Esophagus squamous epithelium (tissue), 5 donors: Measurements from ENCODE around the gene DNAJA4. TPM values are rescaled to one million over a fixed set of nuclear protein-coding genes. Genes with fewer than 3 reads are reported as not detected.

Experiments used
- DNase-seq: peaks from one replicate; lab custom pipeline; 2025; lab: John Stamatoyannopoulos, UW
- H3K27ac ChIP-seq, 4 donors: fragments of 200-600 bp; sonication (generic); one replicate each; pipeline ENCODE4 v1.5.1; 2016 to 2019; ENCODE audit warnings: mild to moderate bottlenecking in 1 of 4
- H3K27me3 ChIP-seq, 4 donors: fragments of 200-600 bp; sonication (generic); 1 replicate in 3 of 4; 2 replicates in 1 of 4; pipeline versions ENCODE4 v1.5.1 to v1.6.0; 2017 to 2021; ENCODE audit warnings: antibody characterized with exemption in 1 of 4
- H3K36me3 ChIP-seq, 3 donors: fragments of 200-600 bp; sonication (generic); one replicate each; pipeline ENCODE4 v1.5.1; 2016 to 2019
- H3K4me1 ChIP-seq, 3 donors: fragments of 200-600 bp; sonication (generic); one replicate each; pipeline ENCODE4 v1.5.1; 2017 to 2019
- H3K4me3 ChIP-seq, 4 donors: fragments of 200-600 bp; sonication (generic); 1 replicate in 3 of 4; 2 replicates in 1 of 4; pipeline ENCODE4 v1.5.1; 2016 to 2019; ENCODE audit warnings: mild to moderate bottlenecking in 2 of 4, moderate library complexity in 1 of 4
- H3K9me3 ChIP-seq, 3 donors: fragments of 200-600 bp; sonication (generic); one replicate each; pipeline ENCODE4 v1.5.1; 2016 to 2019
- CTCF ChIP-seq, 6 experiments: fragments of 450-650 bp in 4 of 6; fragments of 200-600 bp in 2 of 6; sonication (generic) in 2 of 6; IDR thresholded peaks; one replicate each; pipeline ENCODE4 v1.5.1; 2016 to 2019; ENCODE audit warnings: antibody characterized with exemption in 6 of 6, mild to moderate bottlenecking in 4 of 6, moderate library complexity in 4 of 6
- POLR2A ChIP-seq, 4 donors: fragments of 450-650 bp; IDR thresholded peaks; one replicate each; pipeline ENCODE4 v1.6.1; 2017; ENCODE audit warnings: antibody characterized with exemption in 4 of 4, mild to moderate bottlenecking in 4 of 4, moderate library complexity in 3 of 4
- WGBS, 2 donors: methylation state at CpG; one replicate each; pipeline ENCODE4 v1.1.5; 2018; 5-methylcytosine and 5-hydroxymethylcytosine counted together
- intact Hi-C: fragments of 100-400 bp; cut with DNase I; formaldehyde crosslinking; loops from one replicate; pipeline ENCODE4 v1.15.0; 2022
- total RNA-seq, 4 donors: library from RNA; depleted of rRNA; stranded (reverse); fragments of >200 nt; gene quantifications; one replicate each; pipeline ENCODE4 v1.1.0, GENCODE V29; 2016
- donor health status: DM: yes; HTN: yes; CAD: no.

Gene DNAJA4
- total RNA-seq, 4 donors from 2014 or later = 7.9 to 24.0 (median 15.7) TPM

- TF ChIP-seq CTCF (IDR thresholded peaks at IDR 0.05) = no peak
- no peak for TF ChIP-seq POLR2A (IDR thresholded peaks at IDR 0.05)
- Histone ChIP-seq H3K4me3 (no peak overlapping the region), H3K4me1 (peaks cover 0 to 7% (median 0%) of the 10 kb centered on the region in 3 donors), H3K9me3 (no peaks in the 10 kb centered on the region), H3K27ac (no peak overlapping the region), H3K27me3 (peaks cover 0 to 45% (median 0%) of the 10 kb centered on the region in 4 donors), H3K36me3 (no peaks in the 10 kb centered on the region)
- no peak for DNase-seq
- WGBS, 2 donors = 48 to 55% methylated on average over 3 of the region's 3 CpGs
- intact Hi-C loops = loop anchor here (5.0 kb wide), 1 partner anchor 106 kb away; no protein-coding TSS in a partner anchor
Observed at GRCh38 chr15:78311292-78311691, 46.9 kb downstream of the DNAJA4 start.

GRCh38 chr15:78312536-78312935 is 48.2 kb downstream of the DNAJA4 start:
- H3K27me3 ChIP-seq = peaks cover 0 to 34% (median 0%) of the 10 kb centered on the region in 4 donors
- TF ChIP-seq POLR2A (IDR thresholded peaks at IDR 0.05) = no peak
- no peak for TF ChIP-seq CTCF (IDR thresholded peaks at IDR 0.05)
- no peak overlapping the region for H3K27ac ChIP-seq
- H3K4me1 ChIP-seq = peaks cover 0 to 7% (median 0%) of the 10 kb centered on the region in 3 donors
- H3K36me3 ChIP-seq = no peaks in the 10 kb centered on the region
- intact Hi-C loops = loop anchor here (5.0 kb wide), 1 partner anchor 105 kb away; no protein-coding TSS in a partner anchor
- H3K9me3 ChIP-seq = no peaks in the 10 kb centered on the region
- 52 to 80% methylated on average over 4 of the region's 4 CpGs for WGBS, 2 donors
- DNase-seq = no peak
- H3K4me3 ChIP-seq = no peak overlapping the region

- peaks cover 0 to 7% (median 0%) of the 10 kb centered on the region in 3 donors for H3K4me1 ChIP-seq
- H3K27ac ChIP-seq = no peak overlapping the region
- intact Hi-C loops = loop anchor here (5.0 kb wide), 1 partner anchor 104 kb away; no protein-coding TSS in a partner anchor
- TF ChIP-seq POLR2A (IDR thresholded peaks at IDR 0.05) (no peak), CTCF (IDR thresholded peaks at IDR 0.05) (no peak)
- WGBS, 2 donors = 74 to 80% methylated on average over 5 of the region's 5 CpGs
- DNase-seq = no peak
- no peak overlapping the region for H3K4me3 ChIP-seq
- no peaks in the 10 kb centered on the region for H3K36me3 ChIP-seq
- H3K27me3 ChIP-seq = peaks cover 0 to 29% (median 0%) of the 10 kb centered on the region in 4 donors
- no peaks in the 10 kb centered on the region for H3K9me3 ChIP-seq
Observed at GRCh38 chr15:78312957-78313356, 48.6 kb downstream of the DNAJA4 start.

- Histone ChIP-seq H3K27ac (no peak overlapping the region), H3K27me3 (peaks cover 0 to 25% (median 0%) of the 10 kb centered on the region in 4 donors), H3K36me3 (no peaks in the 10 kb centered on the region), H3K9me3 (no peaks in the 10 kb centered on the region), H3K4me3 (no peak overlapping the region), H3K4me1 (peaks cover 0 to 3% (median 0%) of the 10 kb centered on the region in 3 donors)
- WGBS, 2 donors = 67 to 78% methylated on average over 5 to 7 of the region's 8 CpGs
- DNase-seq = no peak
- intact Hi-C loops = loop anchor here (5.0 kb wide), 1 partner anchor 104 kb away; no protein-coding TSS in a partner anchor
- TF ChIP-seq CTCF (IDR thresholded peaks at IDR 0.05) = no peak
- no peak for TF ChIP-seq POLR2A (IDR thresholded peaks at IDR 0.05)
Observed at GRCh38 chr15:78313383-78313782, 49.0 kb downstream of the DNAJA4 start.

GRCh38 chr15:78314181-78314581 is 49.8 kb downstream of the DNAJA4 start:
- intact Hi-C loops = loop anchor here (5.0 kb wide), 1 partner anchor 103 kb away; no protein-coding TSS in a partner anchor
- Histone ChIP-seq H3K4me1 (no peaks in the 10 kb centered on the region), H3K27me3 (peaks cover 0 to 17% (median 0%) of the 10 kb centered on the region in 4 donors), H3K27ac (no peak overlapping the region), H3K4me3 (no peak overlapping the region), H3K36me3 (no peaks in the 10 kb centered on the region), H3K9me3 (no peaks in the 10 kb centered on the region)
- no CpG with 5 or more reads among the region's 7 CpGs for WGBS, 2 donors
- TF ChIP-seq CTCF (IDR thresholded peaks at IDR 0.05) (no peak), POLR2A (IDR thresholded peaks at IDR 0.05) (no peak)
- no peak for DNase-seq
